Aorta (tissue), 5 donors: ENCODE data around the gene GJA3. TPM values are rescaled to one million over a fixed set of nuclear protein-coding genes. Genes with fewer than 3 reads are reported as not detected.

Experiments used
- ATAC-seq: fragments of 200-7000 bp; cut with Tn5 transposase; one replicate; pipeline ENCODE4 v1.9.1; 2022; ENCODE audit warnings: moderate library complexity; ENCODE audit not compliant: low FRiP score
- DNase-seq, 2 donors: peaks; one replicate each; pipeline ENCODE4 v3.0.0-alpha.2; 2020
- H3K27ac ChIP-seq, 2 donors: one replicate each; pipeline ENCODE4 v1.5.1; 2013; ENCODE audit warnings: low read length in 2 of 2, mild to moderate bottlenecking in 2 of 2, moderate library complexity in 2 of 2, control low read depth in 1 of 2, inconsistent platforms in 1 of 2, low read depth in 1 of 2
- H3K27me3 ChIP-seq, 2 donors: one replicate each; pipeline ENCODE4 v1.6.1; 2013; ENCODE audit warnings: control low read depth in 1 of 2, low read length in 1 of 2, mild to moderate bottlenecking in 1 of 2, moderate library complexity in 1 of 2; ENCODE audit not compliant: insufficient read depth in 2 of 2, control insufficient read depth in 1 of 2
- H3K36me3 ChIP-seq, 2 donors: one replicate each; pipeline ENCODE4 v1.6.1; 2013; ENCODE audit warnings: control low read depth in 1 of 2, low read length in 1 of 2, mild to moderate bottlenecking in 1 of 2; ENCODE audit not compliant: insufficient read depth in 2 of 2, control insufficient read depth in 1 of 2
- H3K4me1 ChIP-seq, 2 donors: one replicate each; pipeline ENCODE4 v1.6.1; 2013; ENCODE audit warnings: low read length in 2 of 2, control low read depth in 1 of 2, mild to moderate bottlenecking in 1 of 2, moderate library complexity in 1 of 2; ENCODE audit not compliant: insufficient read depth in 2 of 2, control insufficient read depth in 1 of 2
- H3K4me3 ChIP-seq, 2 donors: one replicate each; pipeline ENCODE4 v1.5.1; 2013; ENCODE audit warnings: low read length in 2 of 2, control low read depth in 1 of 2, mild to moderate bottlenecking in 1 of 2
- H3K9me3 ChIP-seq: one replicate; pipeline ENCODE4 v1.6.1; 2013; ENCODE audit warnings: mild to moderate bottlenecking, low read length; ENCODE audit not compliant: control insufficient read depth
- WGBS, 2 donors: extraction: QIAGEN DNeasy Blood & Tissue Kit; methylation state at CpG; one replicate each; pipeline ENCODE4 v1.1.7; 2013; 5-methylcytosine and 5-hydroxymethylcytosine counted together
- intact Hi-C, 2 donors: fragments of 100-400 bp; cut with DNase I; formaldehyde crosslinking; loops; one replicate each; pipeline versions ENCODE4 v1.14.2 to v1.15.0; 2022
- long read RNA-seq, 2 donors: library from polyadenylated mRNA; unstranded; transcript quantifications; one replicate each; pipeline ENCODE4 v2.0.0, GENCODE V29; 2020 to 2021
- polyA plus RNA-seq, 2 donors: library from polyadenylated mRNA; stranded (reverse); fragments of 200-250 nt; gene quantifications; one replicate each; pipeline ENCODE4 v1.2.3, GENCODE V29; 2013
- total RNA-seq, 2 donors: library from RNA; stranded (reverse); fragmentation: NEBNext Ultra II Directional; extraction: Animal tissue kit (Norgen Biotek cat#: 25700); gene quantifications; one replicate each; pipeline ENCODE4 v1.2.1, GENCODE V29; 2021
- donor health status: healthy with polysubstance abuse.
- donor health status: Bipolar disorder and iron deficiency.
- donor health status: DM: no; HTN: no; CAD: no.
- donor health status: DM: no; HTN: no; CAD: no.
- donor health status: DM: yes; HTN: yes; CAD: no.

GJA3 gene
- under 1 TPM; 0.19 to 0.42 TPM for total RNA-seq
- under 1 TPM in 1 of 2 donors, not detected in 1; 0.03 TPM for polyA plus RNA-seq
- long read RNA-seq, donor 1: 0 reads
- long read RNA-seq, donor 2: 0 reads

DNA sequence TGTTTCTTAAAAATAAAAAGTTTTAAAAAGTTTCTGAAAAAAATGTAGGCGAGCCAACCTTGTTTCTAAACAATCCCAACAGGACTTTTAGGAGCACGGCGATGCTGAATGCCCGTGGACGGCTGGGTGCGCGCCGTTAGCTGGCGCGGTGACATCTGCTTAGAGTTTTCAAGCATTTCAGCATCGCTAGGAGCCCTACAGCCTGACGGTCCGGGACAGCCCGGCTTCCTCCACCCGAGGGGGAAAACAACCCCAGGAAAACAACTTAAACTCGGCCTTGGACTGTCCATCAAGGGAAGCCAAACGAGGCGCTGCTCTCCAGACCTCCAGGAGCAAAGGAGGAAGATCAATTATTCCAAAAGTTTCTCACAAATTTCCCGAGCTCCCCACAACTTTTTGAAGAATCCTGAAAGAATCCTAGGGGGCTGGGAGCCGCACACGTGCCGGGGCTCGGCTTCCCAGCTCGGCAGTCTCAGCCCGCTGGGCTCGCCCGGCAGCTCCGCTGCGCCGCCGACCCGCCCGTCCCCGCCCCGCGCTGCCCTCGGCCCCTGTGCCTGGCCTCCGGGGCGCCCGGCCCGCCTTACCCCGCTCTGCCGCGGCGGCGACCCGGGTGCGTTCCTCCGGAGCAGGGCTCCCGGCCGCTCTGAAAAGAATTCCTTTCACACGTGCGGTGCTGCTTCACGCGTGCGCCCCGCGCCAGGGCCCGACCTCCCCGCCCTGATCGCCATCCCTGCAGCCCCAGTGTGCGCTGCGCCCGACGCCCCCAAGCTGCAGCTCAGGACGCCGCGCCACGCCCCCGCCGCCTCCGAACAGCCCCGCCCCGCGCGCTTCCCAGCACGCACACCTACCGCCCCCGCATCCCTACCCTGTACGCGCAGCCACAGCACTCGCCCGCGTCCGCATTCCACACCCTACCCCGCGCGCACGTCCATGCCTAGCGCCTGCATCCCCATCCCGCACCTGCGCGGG, at the start of gene GJA3:
TSS of gene GJA3 (minus strand) at position 747 of the 969 bp plus-strand sequence. CDS start 17,764 bp downstream, outside the sequence.
- ATAC-seq (peak; percentile 42), DNase-seq (no peak)
- intact Hi-C loops: loop anchor here (5.0 to 10.0 kb wide), 3 partner anchors 33 to 176 kb away; no protein-coding TSS in a partner anchor

DNA sequence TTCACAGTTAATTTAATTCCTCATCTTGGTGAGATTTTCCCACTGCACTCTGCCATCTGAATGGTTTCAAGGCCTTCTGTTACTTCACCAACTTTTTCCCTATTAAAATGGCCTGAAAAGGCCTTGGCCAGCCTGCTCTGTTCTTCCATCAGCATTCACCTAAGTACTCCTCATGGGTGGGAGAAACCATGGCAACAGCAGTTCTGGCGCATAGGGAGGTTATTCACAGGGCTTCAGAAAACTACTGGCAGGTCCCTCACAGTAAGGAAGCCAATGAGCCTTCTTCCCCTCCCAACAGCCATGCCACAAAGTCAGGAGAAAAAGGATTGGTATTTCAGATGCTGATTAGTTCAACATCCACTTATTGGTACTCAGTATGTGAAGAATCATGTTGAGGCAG, 49.1 kb upstream of the GJA3 start:
- WGBS, 2 donors: 54 to 76% methylated on average over 1 of the region's 1 CpG
- intact Hi-C loops: no loop called here
- no peak overlapping the region for H3K27ac ChIP-seq
- no peaks in the 10 kb centered on the region for H3K9me3 ChIP-seq
- no peaks in the 10 kb centered on the region for H3K36me3 ChIP-seq
- no peaks in the 10 kb centered on the region for H3K27me3 ChIP-seq
- ATAC-seq (no peak), DNase-seq (no peak)
- H3K4me3 ChIP-seq: no peak overlapping the region
- no peaks in the 10 kb centered on the region for H3K4me1 ChIP-seq

More for the DNA sequence above, at the start of gene GJA3:
- H3K27me3 ChIP-seq: no peaks in the 10 kb centered on the region
- WGBS, 2 donors: 1 to 2% methylated on average over 78 to 93 of the region's 93 CpGs
- H3K27ac ChIP-seq: no peak within 1 kb of the TSS
- peak within 1 kb of the TSS; percentile 6 for H3K4me3 ChIP-seq
- no peaks in the 10 kb centered on the region for H3K4me1 ChIP-seq
- H3K9me3 ChIP-seq: no peaks in the 10 kb centered on the region
- no peaks in the 10 kb centered on the region for H3K36me3 ChIP-seq

DNA sequence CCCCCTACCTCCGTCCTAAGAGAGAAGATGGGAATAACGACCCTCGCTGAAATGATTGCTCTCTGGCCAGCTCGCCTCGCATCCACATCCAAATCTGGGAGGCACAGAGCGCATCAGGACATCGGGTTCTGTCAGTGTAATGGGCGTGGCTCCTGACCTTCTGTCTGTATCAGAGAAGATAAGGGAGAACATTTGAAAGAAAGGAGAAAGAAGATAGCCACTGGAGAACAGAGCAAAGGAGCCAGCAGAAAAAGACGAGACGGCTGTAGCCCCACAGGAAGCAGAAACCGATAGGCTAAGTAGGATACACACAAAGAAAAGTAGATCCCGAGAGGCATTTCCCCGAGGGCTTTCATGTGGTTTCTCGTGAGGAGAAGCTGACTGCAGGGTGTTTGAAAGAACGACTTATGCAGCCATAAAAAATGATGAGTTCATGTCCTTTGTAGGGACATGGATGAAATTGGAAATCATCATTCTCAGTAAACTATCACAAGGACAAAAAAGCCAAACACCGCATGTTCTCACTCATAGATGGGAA, 45.9 kb upstream of the GJA3 start:
- Histone ChIP-seq H3K27ac (no peak overlapping the region), H3K4me1 (no peaks in the 10 kb centered on the region), H3K27me3 (peaks cover 0 to 1% of the 10 kb centered on the region in 2 donors), H3K4me3 (no peak overlapping the region), H3K9me3 (no peaks in the 10 kb centered on the region), H3K36me3 (no peaks in the 10 kb centered on the region)
- intact Hi-C loops: no loop called here
- no peak for DNase-seq
- 75 to 77% methylated on average over 16 of the region's 16 CpGs for WGBS, 2 donors
- ATAC-seq: no peak

DNA sequence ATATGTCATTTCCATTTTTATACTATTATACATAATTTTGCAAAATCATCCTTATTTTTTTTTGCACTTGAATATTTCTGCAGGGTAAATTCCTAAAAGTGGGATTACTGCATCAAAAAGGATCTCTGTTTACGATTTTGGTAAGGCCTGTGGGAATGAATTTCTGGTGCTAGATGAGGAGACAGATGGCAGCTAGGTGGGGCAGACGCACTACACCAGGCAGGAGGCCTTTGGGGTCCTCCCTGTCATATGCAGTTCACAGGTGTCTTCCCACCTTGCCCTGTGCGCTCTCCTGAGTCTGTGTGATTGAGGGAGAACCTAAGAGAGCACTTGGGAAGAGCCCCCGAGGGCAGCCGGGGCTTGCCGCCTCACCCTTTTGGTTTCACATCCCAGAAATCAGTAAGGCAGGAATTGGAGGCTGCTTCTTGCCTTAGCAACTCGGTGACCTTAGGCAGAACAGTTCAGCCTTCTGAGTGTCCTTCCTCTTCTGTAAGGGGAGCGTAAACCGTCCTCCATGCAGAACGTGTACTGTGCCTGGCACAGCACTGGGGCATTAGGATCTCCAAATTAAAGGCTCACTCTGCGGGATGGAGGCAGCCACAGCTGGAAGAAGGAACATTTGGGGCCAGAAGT, 45.3 kb upstream of the GJA3 start:
- WGBS, 2 donors: 74 to 75% methylated on average over 11 of the region's 11 CpGs
- intact Hi-C loops: no loop called here
- Histone ChIP-seq H3K36me3 (no peaks in the 10 kb centered on the region), H3K4me1 (no peaks in the 10 kb centered on the region), H3K27ac (no peak overlapping the region), H3K4me3 (no peak overlapping the region), H3K27me3 (peaks cover 0 to 1% of the 10 kb centered on the region in 2 donors), H3K9me3 (peaks cover 2% of the 10 kb centered on the region)
- DNase-seq (no peak), ATAC-seq (no peak)

DNA sequence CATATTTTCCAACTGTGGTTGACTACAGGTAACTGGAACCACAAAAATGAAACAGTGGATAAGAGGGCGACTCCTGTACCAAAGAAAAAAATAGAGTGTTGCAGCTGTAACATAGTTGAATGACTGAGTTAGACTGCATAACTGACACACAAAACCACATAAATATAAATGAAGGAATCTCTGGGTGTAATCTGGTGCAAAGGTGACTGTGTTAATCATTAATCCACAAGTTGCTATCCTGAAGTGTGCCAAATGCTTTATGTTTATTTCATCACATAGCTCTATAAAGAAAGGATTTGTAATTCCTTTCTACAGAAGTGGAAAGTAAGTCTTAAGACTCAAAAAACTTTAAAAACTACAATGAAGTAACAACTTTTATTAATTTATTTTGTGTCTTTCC, 37.9 kb upstream of the GJA3 start:
- DNase-seq: no peak
- 82 to 85% methylated on average over 1 of the region's 1 CpG for WGBS, 2 donors
- Histone ChIP-seq H3K27ac (no peak overlapping the region), H3K4me1 (no peaks in the 10 kb centered on the region), H3K36me3 (no peaks in the 10 kb centered on the region), H3K9me3 (peaks cover 2% of the 10 kb centered on the region), H3K27me3 (no peaks in the 10 kb centered on the region), H3K4me3 (no peak overlapping the region)
- no peak for ATAC-seq
- intact Hi-C loops: no loop called here

DNA sequence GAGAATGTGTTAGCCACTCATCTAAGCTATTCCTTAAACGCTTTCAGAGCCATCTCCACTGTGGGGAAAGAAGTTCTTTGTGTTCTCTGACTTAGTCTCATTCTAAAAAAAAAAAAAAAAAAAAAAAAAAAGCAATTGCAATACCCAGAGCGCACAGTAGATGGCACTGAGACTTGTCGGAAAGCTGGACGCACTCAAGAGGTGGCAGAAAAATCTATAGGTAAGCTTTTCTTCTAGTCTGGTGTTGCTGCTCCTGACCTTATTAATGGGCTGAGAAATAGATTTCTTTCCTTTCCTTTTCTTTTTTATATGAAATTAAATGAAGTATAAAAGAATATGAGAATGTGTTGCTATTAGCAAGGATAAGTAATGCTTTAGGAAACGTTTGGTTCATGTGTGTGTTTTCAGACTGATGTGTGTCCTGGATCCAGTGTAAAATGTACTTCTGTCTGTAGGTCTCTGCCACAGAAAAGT, 36.5 kb upstream of the GJA3 start:
- peaks cover 2% of the 10 kb centered on the region for H3K9me3 ChIP-seq
- H3K4me3 ChIP-seq: no peak overlapping the region
- H3K27ac ChIP-seq: no peak overlapping the region
- DNase-seq (no peak), ATAC-seq (peak; percentile 53)
- 4 to 7% methylated on average over 5 of the region's 5 CpGs for WGBS, 2 donors
- H3K4me1 ChIP-seq: no peaks in the 10 kb centered on the region
- intact Hi-C loops: no loop called here
- no peaks in the 10 kb centered on the region for H3K36me3 ChIP-seq
- H3K27me3 ChIP-seq: no peaks in the 10 kb centered on the region

DNA sequence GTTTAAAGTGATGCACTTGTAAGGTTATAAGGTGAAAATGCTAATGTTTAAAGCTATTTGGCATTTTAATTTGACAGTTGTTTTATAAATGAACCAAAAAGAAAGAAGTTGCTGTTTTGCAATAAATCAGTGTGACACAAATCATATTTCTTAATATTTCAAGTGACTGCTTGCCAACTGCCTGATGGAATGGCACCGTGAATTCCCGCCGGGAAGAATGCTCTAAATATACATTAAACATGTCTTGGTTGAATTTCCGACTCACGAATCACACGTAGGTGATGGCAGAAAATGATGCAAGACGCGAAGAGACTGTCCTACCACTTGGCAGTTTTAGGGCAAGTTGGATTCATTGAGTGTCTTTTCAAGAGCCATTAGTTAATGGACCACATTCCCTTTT, 34.9 kb upstream of the GJA3 start:
- Histone ChIP-seq H3K9me3 (no peaks in the 10 kb centered on the region), H3K4me3 (no peak overlapping the region), H3K4me1 (no peaks in the 10 kb centered on the region), H3K27me3 (no peaks in the 10 kb centered on the region), H3K36me3 (no peaks in the 10 kb centered on the region), H3K27ac (no peak overlapping the region)
- intact Hi-C loops: no loop called here
- 28 to 33% methylated on average over 8 of the region's 8 CpGs for WGBS, 2 donors
- no peak for ATAC-seq
- no peak for DNase-seq

DNA sequence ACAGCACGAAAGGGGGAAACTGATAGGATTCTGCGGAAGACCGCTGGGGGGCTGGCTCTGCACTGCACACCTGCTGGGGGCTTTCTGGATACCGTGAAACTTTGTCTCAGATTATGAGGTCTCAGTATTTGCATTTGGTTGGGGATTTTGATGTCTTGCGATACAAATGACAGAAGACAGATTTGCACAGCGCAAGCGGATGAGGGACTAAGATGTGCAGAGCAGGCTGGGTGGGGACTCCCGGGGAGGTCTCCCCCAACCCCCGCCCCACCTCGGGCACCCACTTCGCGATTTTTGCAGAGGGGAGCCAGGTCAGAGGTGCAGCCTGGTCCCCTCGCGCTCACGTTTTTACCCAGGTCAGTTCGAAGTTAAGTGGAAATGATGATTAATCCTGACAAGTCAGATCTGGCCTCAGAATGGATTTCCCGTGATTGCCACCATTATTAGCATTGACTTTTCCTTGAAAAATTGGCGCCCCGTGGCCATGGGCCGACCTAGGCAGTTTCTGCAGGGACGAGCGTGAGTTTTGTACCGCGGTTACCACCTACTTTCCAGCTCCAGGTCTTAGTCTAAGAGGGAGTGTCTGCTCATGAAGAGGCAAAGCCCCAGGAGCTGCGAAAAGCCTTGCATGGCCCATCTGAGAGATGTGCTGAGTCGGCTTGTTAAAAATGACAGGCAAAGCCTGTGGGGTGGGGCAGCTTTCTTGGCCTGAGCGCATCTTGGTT, 33.2 kb upstream of the GJA3 start:
- H3K27ac ChIP-seq: no peak overlapping the region
- H3K4me3 ChIP-seq: no peak overlapping the region
- intact Hi-C loops: no loop called here
- DNase-seq: no peak
- ATAC-seq: no peak
- H3K4me1 ChIP-seq: no peaks in the 10 kb centered on the region
- H3K9me3 ChIP-seq: no peaks in the 10 kb centered on the region
- H3K27me3 ChIP-seq: peaks cover 0 to 2% of the 10 kb centered on the region in 2 donors
- H3K36me3 ChIP-seq: no peaks in the 10 kb centered on the region
- WGBS, 2 donors: 10 to 13% methylated on average over 27 of the region's 27 CpGs
